Skeletal muscle satellite cell (primary cell): ENCODE measurements around the gene CCDC50.

Experiments
- H3K27me3 ChIP-seq: 2 replicates; pipeline ENCODE4 v1.7.0; 2013; ENCODE audit warnings: low read length; ENCODE audit not compliant: control insufficient read depth, insufficient read depth
- H3K36me3 ChIP-seq: 2 replicates; pipeline ENCODE4 v1.7.0; 2013; ENCODE audit warnings: mild to moderate bottlenecking, control low read depth, low read length; ENCODE audit not compliant: insufficient read depth
- H3K4me1 ChIP-seq: 2 replicates; pipeline ENCODE4 v1.7.0; 2013; ENCODE audit warnings: low read length; ENCODE audit not compliant: control insufficient read depth, insufficient read depth
- H3K4me2 ChIP-seq: 2 replicates; pipeline ENCODE4 v1.7.0; 2013; ENCODE audit warnings: mild to moderate bottlenecking, low read length
- H3K4me3 ChIP-seq: 2 replicates; pipeline ENCODE4 v1.7.0; 2013; ENCODE audit warnings: low read length
- H3K9ac ChIP-seq: 2 replicates; pipeline ENCODE4 v1.7.0; 2013; ENCODE audit warnings: mild to moderate bottlenecking, low read depth, low read length, moderate library complexity
- H3K9me3 ChIP-seq: replicated peaks from 2 replicates; pipeline ENCODE4 v1.7.0; 2013; ENCODE audit warnings: mild to moderate bottlenecking, control low read depth, low read length

CCDC50 gene

DNA sequence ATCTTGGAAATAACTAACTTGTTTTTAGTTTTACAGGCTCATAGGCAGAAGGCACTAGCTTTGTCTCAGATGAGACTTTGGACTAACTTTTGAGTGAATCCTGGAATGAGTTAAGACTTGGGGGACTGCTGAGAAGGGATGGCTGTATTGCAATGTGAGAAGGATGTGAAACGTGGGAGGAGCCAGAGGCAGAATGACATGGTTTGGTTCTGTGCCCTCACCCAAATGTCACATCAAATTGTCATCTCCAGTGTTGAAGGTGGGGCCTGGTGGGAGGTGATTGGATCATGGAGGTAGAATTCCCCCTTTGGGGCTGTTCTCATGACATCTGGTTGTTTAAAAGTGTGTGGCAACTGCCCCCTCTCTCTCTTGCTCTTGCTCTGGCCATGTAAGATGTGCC is 28.8 kb upstream of the CCDC50 start:
- no peaks in the 10 kb centered on the region for H3K9me3 ChIP-seq
- no peak overlapping the region for H3K4me3 ChIP-seq
- no peaks in the 10 kb centered on the region for H3K27me3 ChIP-seq
- H3K4me2 ChIP-seq, result no peak overlapping the region
- H3K9ac ChIP-seq, result no peak overlapping the region
- H3K4me1 ChIP-seq, result no peaks in the 10 kb centered on the region
- no peaks in the 10 kb centered on the region for H3K36me3 ChIP-seq

GRCh38 chr3:191301017-191301416 is 28.2 kb upstream of the CCDC50 start:
- Histone ChIP-seq H3K4me2 (no peak overlapping the region), H3K9me3 (no peaks in the 10 kb centered on the region), H3K4me3 (no peak overlapping the region), H3K27me3 (no peaks in the 10 kb centered on the region), H3K9ac (no peak overlapping the region), H3K4me1 (no peaks in the 10 kb centered on the region), H3K36me3 (no peaks in the 10 kb centered on the region)

DNA sequence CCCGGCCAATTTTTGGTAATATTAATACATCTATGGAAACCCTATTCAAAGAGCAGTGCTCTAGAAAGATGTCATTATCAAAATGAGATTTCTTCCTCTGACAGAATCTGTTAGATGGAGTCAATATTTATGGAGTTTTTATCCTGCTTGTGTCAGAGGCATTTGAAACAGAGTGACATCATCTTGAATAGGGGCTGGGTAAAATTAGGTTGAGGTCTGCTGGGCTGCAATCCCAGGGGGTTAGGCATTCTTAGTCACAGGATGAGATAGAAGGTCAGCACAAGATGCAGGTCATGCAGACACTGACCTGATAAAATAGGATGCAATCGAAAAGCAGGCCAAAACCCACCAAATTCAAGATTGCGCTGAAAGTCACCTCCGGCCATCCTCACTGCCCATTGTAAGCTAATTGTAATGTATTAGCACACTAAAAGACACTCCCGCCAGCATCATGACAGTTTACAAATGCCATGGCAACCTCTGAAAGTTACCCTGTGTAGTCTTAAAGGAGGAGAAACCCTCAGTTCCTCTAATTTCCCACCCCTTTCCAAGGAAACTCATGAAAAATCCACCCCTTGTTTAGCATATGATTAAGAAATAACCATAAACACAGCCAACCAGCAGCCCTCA is 27.3 kb upstream of the CCDC50 start:
- Histone ChIP-seq H3K4me2 (no peak overlapping the region), H3K9ac (no peak overlapping the region), H3K36me3 (no peaks in the 10 kb centered on the region), H3K27me3 (no peaks in the 10 kb centered on the region), H3K4me3 (no peak overlapping the region), H3K4me1 (no peaks in the 10 kb centered on the region), H3K9me3 (no peaks in the 10 kb centered on the region)

GRCh38 chr3:191302451-191302850 is 26.7 kb upstream of the CCDC50 start:
- Histone ChIP-seq H3K4me1 (no peaks in the 10 kb centered on the region), H3K4me2 (no peak overlapping the region), H3K27me3 (no peaks in the 10 kb centered on the region), H3K4me3 (no peak overlapping the region), H3K9ac (no peak overlapping the region), H3K9me3 (no peaks in the 10 kb centered on the region), H3K36me3 (no peaks in the 10 kb centered on the region)

- H3K36me3 ChIP-seq, result no peaks in the 10 kb centered on the region
- H3K9ac ChIP-seq, result no peak overlapping the region
- H3K27me3 ChIP-seq, result no peaks in the 10 kb centered on the region
- H3K9me3 ChIP-seq, result no peaks in the 10 kb centered on the region
- no peak overlapping the region for H3K4me3 ChIP-seq
- H3K4me2 ChIP-seq, result no peak overlapping the region
- H3K4me1 ChIP-seq, result no peaks in the 10 kb centered on the region
Measured at GRCh38 chr3:191303596-191303995, 25.6 kb upstream of the CCDC50 start.

- Histone ChIP-seq H3K4me2 (no peak overlapping the region), H3K36me3 (no peaks in the 10 kb centered on the region), H3K27me3 (no peaks in the 10 kb centered on the region), H3K9ac (no peak overlapping the region), H3K4me1 (no peaks in the 10 kb centered on the region), H3K9me3 (no peaks in the 10 kb centered on the region), H3K4me3 (no peak overlapping the region)
Measured at GRCh38 chr3:191306428-191306827, 22.8 kb upstream of the CCDC50 start.

GRCh38 chr3:191307341-191307740 is 21.9 kb upstream of the CCDC50 start:
- Histone ChIP-seq H3K4me2 (no peak overlapping the region), H3K4me1 (no peaks in the 10 kb centered on the region), H3K27me3 (no peaks in the 10 kb centered on the region), H3K4me3 (no peak overlapping the region), H3K36me3 (no peaks in the 10 kb centered on the region), H3K9ac (no peak overlapping the region), H3K9me3 (no peaks in the 10 kb centered on the region)

DNA sequence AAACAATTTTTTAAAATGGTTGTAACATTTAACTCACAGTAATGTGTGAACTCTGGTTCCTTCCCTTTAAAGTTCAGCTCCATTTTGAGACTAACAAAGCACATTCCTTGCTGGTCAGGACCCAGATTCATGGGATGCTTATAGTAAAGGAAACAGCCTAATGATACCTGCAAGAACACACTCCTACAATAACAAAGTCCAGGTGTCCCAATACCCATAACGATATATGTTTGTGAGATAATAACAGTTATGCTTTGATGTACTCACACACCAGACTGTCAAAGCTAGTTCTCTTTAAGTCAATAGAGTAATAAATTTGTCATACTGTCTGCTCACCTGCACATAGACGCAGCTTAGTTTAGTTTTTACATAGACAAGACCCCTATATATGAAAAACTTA is 15.9 kb upstream of the CCDC50 start:
- no peaks in the 10 kb centered on the region for H3K4me1 ChIP-seq
- H3K9me3 ChIP-seq, result no peaks in the 10 kb centered on the region
- no peak overlapping the region for H3K4me3 ChIP-seq
- no peak overlapping the region for H3K4me2 ChIP-seq
- H3K9ac ChIP-seq, result no peak overlapping the region
- no peaks in the 10 kb centered on the region for H3K36me3 ChIP-seq
- H3K27me3 ChIP-seq, result no peaks in the 10 kb centered on the region

DNA sequence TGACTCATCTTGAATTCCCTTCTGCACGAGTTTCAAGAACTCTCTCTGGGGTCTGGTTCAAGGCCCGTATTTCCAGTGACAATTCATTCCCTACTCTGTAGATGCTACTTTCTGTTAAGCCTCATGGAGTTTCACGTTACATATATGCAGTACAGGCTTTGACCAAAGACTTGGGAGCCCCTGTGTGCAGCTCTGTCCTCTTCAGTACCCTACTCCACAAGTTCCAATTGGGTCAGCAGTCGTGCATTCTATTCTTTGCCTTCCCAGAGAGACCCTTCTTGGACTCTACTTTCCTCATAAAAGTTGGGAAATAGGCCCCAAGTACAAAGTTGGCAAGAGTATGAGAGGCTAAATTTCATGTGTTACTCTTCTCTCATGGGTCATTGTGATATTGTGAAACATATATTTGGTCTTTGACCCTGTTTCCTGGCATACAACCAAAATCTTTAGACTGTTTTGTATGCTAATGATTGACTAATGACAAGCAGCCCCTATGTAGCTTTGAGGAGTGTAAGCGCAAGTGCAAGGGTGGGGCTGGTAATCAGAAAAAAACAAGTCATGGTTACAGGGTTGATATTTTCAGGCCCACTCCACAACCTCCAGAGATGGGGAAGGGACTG is 15.0 kb upstream of the CCDC50 start:
- H3K4me2 ChIP-seq, result no peak overlapping the region
- H3K9me3 ChIP-seq, result no peaks in the 10 kb centered on the region
- no peaks in the 10 kb centered on the region for H3K36me3 ChIP-seq
- no peak overlapping the region for H3K9ac ChIP-seq
- no peak overlapping the region for H3K4me3 ChIP-seq
- no peaks in the 10 kb centered on the region for H3K4me1 ChIP-seq
- no peaks in the 10 kb centered on the region for H3K27me3 ChIP-seq

DNA sequence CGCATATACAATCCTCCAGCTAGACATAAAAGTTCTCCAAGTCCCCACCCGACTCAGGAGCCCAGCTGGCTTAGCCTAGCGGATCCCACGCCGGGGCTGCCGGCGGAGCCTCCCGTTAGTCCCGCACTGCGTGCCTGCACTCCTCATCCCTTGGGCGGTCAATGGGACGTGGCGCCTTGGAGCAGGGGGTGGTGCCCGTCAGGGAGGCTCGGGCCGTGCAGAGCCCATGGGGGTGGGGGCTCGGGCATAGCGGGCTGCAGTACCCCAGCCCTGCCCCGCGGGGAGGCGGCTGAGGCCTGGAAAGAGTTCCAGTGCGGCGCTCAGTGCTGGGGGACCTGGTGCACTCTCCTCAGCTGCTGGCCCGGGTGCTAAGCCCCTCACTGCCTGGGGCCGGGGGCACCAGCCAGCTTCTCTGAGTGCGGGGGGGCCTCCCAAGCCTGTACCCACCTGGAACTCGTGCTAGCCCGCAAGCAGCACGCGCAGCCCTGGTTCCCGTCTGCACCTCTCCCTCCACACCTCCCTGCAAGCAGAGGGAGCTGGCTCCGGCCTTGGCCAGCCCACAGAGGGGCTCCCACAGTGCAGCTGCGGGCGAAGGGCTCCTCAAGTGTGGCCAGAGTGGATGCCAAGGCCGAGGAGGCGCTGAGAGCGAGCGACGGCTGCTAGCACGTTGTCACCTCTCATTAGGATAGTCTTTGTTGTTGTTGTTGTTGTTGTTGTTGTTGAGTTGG is 12.2 kb upstream of the CCDC50 start:
- Histone ChIP-seq H3K9ac (no peak overlapping the region), H3K27me3 (no peaks in the 10 kb centered on the region), H3K4me1 (no peaks in the 10 kb centered on the region), H3K4me2 (no peak overlapping the region), H3K9me3 (no peaks in the 10 kb centered on the region), H3K36me3 (no peaks in the 10 kb centered on the region), H3K4me3 (no peak overlapping the region)

GRCh38 chr3:191320316-191320715 is 8.9 kb upstream of the CCDC50 start:
- no peaks in the 10 kb centered on the region for H3K36me3 ChIP-seq
- H3K27me3 ChIP-seq, result no peaks in the 10 kb centered on the region

More at GRCh38 chr3:191320316-191320715, 8.9 kb upstream of the CCDC50 start:
- Histone ChIP-seq H3K4me2 (no peak overlapping the region), H3K9me3 (no peaks in the 10 kb centered on the region), H3K4me1 (no peaks in the 10 kb centered on the region), H3K9ac (no peak overlapping the region), H3K4me3 (no peak overlapping the region)
